Suprapubic skin (tissue), 4 donors: ENCODE results near the gene TMCC1.

ENCODE experiments used
- CTCF ChIP-seq, 2 donors: fragments of 200-600 bp in 1 of 2; fragments of 450-650 bp in 1 of 2; sonication (generic) in 1 of 2; IDR thresholded peaks; one replicate each; pipeline ENCODE4 v1.5.1; 2016 to 2019; ENCODE audit warnings: antibody characterized with exemption in 2 of 2, mild to moderate bottlenecking in 1 of 2, moderate library complexity in 1 of 2
- POLR2A ChIP-seq, 2 donors: fragments of 450-650 bp; IDR thresholded peaks; one replicate each; pipeline ENCODE4 v1.6.1; 2017; ENCODE audit warnings: antibody characterized with exemption in 2 of 2, mild to moderate bottlenecking in 2 of 2, moderate library complexity in 2 of 2
- POLR2AphosphoS5 ChIP-seq, 3 donors: sonication (generic); formaldehyde crosslinking; IDR thresholded peaks; one replicate each; pipeline ENCODE4 v1.6.1; 2017; ENCODE audit warnings: antibody characterized with exemption in 3 of 3

GRCh38 chr3:129820587-129820986, 72.9 kb downstream of the TMCC1 start:
- TF ChIP-seq POLR2A (IDR thresholded peaks at IDR 0.05) = no peak
- TF ChIP-seq CTCF (IDR thresholded peaks at IDR 0.05) = no peak
- TF ChIP-seq POLR2AphosphoS5 (IDR thresholded peaks at IDR 0.05) = no peak
